Measurements from ENCODE around the gene ZCCHC14. TPM values are rescaled to one million over a fixed set of nuclear protein-coding genes. Genes with fewer than 3 reads are reported as not detected.
A peak's percentile ranks its signal among the peaks of the same experiment; 100 is the strongest.
"Not testable (repeated sequence)": the region's sequence is repeated elsewhere in the genome, so short reads cannot be mapped to it uniquely, and the experiment has no call there.

ZCCHC14 gene
- total and polyA plus RNA-seq, 2 of the 8 experiments (the other 6 are each of a cell fraction or from before 2014, with no cell fraction given) = 8.2 to 28.2 TPM

DNA sequence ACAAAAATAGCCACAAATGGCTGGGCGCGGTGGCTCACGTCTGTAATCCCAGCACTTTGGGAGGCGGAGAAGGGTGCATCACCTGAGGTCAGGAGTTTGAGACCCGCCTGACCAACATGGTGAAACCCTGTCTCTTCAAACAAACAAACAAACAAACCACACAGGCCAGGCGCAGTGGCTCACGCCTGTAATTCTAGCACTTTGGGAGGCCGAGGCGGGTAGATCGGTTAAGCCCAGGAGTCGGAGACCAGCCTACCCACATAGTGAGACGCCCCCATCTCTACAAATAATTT is 108.0 kb downstream of the ZCCHC14 start:
- H3K36me3 ChIP-seq (ENCODE audit: control insufficient read depth in 2 of 4, insufficient read depth in 4 of 4, low read length in 3 of 4); H3K4ac ChIP-seq (replicated peaks; ENCODE audit: insufficient read length, low read depth, low read length); H4K5ac ChIP-seq (ENCODE audit: insufficient read length, low read depth, low read length); H3K27me3 ChIP-seq (replicated peaks in 1 of 4; ENCODE audit: control insufficient read depth in 3 of 4, extremely low read depth in 1 of 4, insufficient read depth in 3 of 4, low read length in 3 of 4); H2AFZ ChIP-seq (ENCODE audit: low read length); H3K9me3 ChIP-seq (ENCODE audit: insufficient read depth in 2 of 2, low read depth in 1 of 2, low read length in 1 of 2); H2BK120ac ChIP-seq (replicated peaks; ENCODE audit: low read depth, low read length); H4K91ac ChIP-seq (replicated peaks; ENCODE audit: insufficient read length, low read length); DNase-seq (ENCODE audit: low read depth in 1 of 2, low spot score in 2 of 2); H3K23me2 ChIP-seq (ENCODE audit: low read depth, low read length); H2AK5ac ChIP-seq (ENCODE audit: low read depth, low read length); H3K27ac ChIP-seq (ENCODE audit: low read depth, low read length); H2BK20ac ChIP-seq (ENCODE audit: low read length); H3K4me1 ChIP-seq (replicated peaks in 1 of 4; ENCODE audit: control insufficient read depth in 3 of 4, insufficient read depth in 4 of 4, low read length in 3 of 4); FAIRE-seq; H3K14ac ChIP-seq (ENCODE audit: insufficient read length); H3K79me1 ChIP-seq (ENCODE audit: low read depth, low read length); H2BK15ac ChIP-seq (ENCODE audit: low read length); H2BK12ac ChIP-seq (ENCODE audit: low read depth, low read length); H3K23ac ChIP-seq (ENCODE audit: insufficient read length); H3K56ac ChIP-seq (replicated peaks; ENCODE audit: insufficient read length, low read depth, low read length); H3K18ac ChIP-seq (ENCODE audit: extremely low read depth, low read length): not testable (repeated sequence)
- H4K8ac ChIP-seq (ENCODE audit: extremely low read depth, insufficient read depth, low read length) = peak overlapping the region; percentile 91; the same call in 1 of the 2 replicates
- H3K79me2 ChIP-seq (ENCODE audit: control insufficient read depth in 1 of 2, insufficient read depth in 2 of 2, low read length in 2 of 2) = peaks cover 0 to 22% of the 10 kb centered on the region in 2 experiments; a peak in 3 of 4 replicates
- peak overlapping the region in 1 of 4 experiments; percentile 71; a peak in 1 of 7 replicates for H3K9ac ChIP-seq (replicated peaks in 1 of 4; ENCODE audit: extremely low read depth in 1 of 4, low read depth in 3 of 4, low read length in 3 of 4)
- peaks cover 4 to 15% of the 10 kb centered on the region in 2 experiments for H4K20me1 ChIP-seq (replicated peaks in 1 of 2; ENCODE audit: control insufficient read depth in 1 of 2, insufficient read depth in 2 of 2, low read length in 2 of 2)
- 66% methylated on average over 12 of the region's 12 CpGs; no CpG with 5 or more reads in 1 of the 2 experiments for WGBS, 2 experiments (ENCODE audit: extremely low coverage in 1 of 2, insufficient coverage in 1 of 2, insufficient read length in 1 of 2, insufficient replicate concordance in 2 of 2, low coverage in 1 of 2, low lambda C conversion rate in 2 of 2, missing lambda C conversion rate in 1 of 2)
- peak overlapping the region; percentile 18 to 63 for H3K4me2 ChIP-seq (ENCODE audit: insufficient read depth in 1 of 2, low read depth in 2 of 2, low read length in 2 of 2)
- H3K4me3 ChIP-seq (ENCODE audit: extremely low read depth in 1 of 4, insufficient read depth in 2 of 4, low read depth in 3 of 4, low read length in 4 of 4) = peak overlapping the region; percentile 74 to 87 (median 76); a peak in 7 of 8 replicates
- POLR2A ChIA-PET (ENCODE audit: partially characterized antibody) = interaction anchor here (0.8 to 3.0 kb wide), 6 partner anchors 9 to 77 kb away, joined by 3 to 31 read pairs (median 4); partner anchors contain the start of genes C16orf95 and MAP1LC3B
- CTCF ChIA-PET (ENCODE audit: partially characterized antibody) = interaction anchor here (0.6 kb wide), 1 partner anchor 64 kb away, joined by 4 read pairs; no protein-coding TSS in a partner anchor
- 0 out of 2 replicates have a peak overlapping the region, but pooled peaks have one; percentile 27 for H2BK5ac ChIP-seq (ENCODE audit: low read depth, low read length)
